Measurements from ENCODE around the gene TMEM178B. TPM values are rescaled to one million over a fixed set of nuclear protein-coding genes. Genes with fewer than 3 reads are reported as not detected.

TMEM178B gene
- total RNA-seq, 1 experiment from 2014 or later, result not detected

- H3K27me3 ChIP-seq (ENCODE audit: insufficient read depth, low read depth), result peaks cover 79% of the 10 kb centered on the region
- H3K9me2 ChIP-seq (ENCODE audit: insufficient read depth), result no peaks in the 10 kb centered on the region
- no peaks in the 10 kb centered on the region for H4K20me1 ChIP-seq (ENCODE audit: insufficient read depth)
- DNase-seq, result no peak
- TF ChIP-seq CTCF (conservative IDR thresholded peaks at IDR 0.05), result no peak
- no peak for TF ChIP-seq EZH2 (IDR thresholded peaks at IDR 0.05; ENCODE audit: low read depth)
- H3K79me2 ChIP-seq (ENCODE audit: low read depth), result no peaks in the 10 kb centered on the region
- no peaks in the 10 kb centered on the region for H3K4me1 ChIP-seq (replicated peaks; ENCODE audit: insufficient read depth)
- no peaks in the 10 kb centered on the region for H3F3A ChIP-seq (ENCODE audit: insufficient read depth, low read depth)
- H3K4me3 ChIP-seq, result no peak overlapping the region
- intact Hi-C loops (cut with micrococcal nuclease; ENCODE audit: unreplicated experiment), result no loop called here
- POLR2A ChIA-PET (ENCODE audit: unreplicated experiment), result no interaction called here
- H3K27ac ChIP-seq, result no peak overlapping the region
- no peak overlapping the region for H2AFZ ChIP-seq
- CTCF ChIA-PET, result no interaction called here
- BruUV-seq (replicated peaks), result no TSS peak
- no peaks in the 10 kb centered on the region for H3K9me3 ChIP-seq (ENCODE audit: insufficient read depth, low read depth)
- H3K36me3 ChIP-seq (ENCODE audit: low read depth), result no peaks in the 10 kb centered on the region
- no peak overlapping the region for H3K4me2 ChIP-seq
Observed at GRCh38 chr7:141386881-141387280, 313.0 kb downstream of the TMEM178B start.

- Histone ChIP-seq H3K36me3 (ENCODE audit: low read depth) (no peaks in the 10 kb centered on the region), H3K9me2 (ENCODE audit: insufficient read depth) (no peaks in the 10 kb centered on the region), H3K27ac (no peak overlapping the region), H3K4me2 (no peak overlapping the region), H4K20me1 (ENCODE audit: insufficient read depth) (no peaks in the 10 kb centered on the region), H3F3A (ENCODE audit: insufficient read depth, low read depth) (no peaks in the 10 kb centered on the region), H2AFZ (no peak overlapping the region), H3K4me1 (replicated peaks; ENCODE audit: insufficient read depth) (no peaks in the 10 kb centered on the region), H3K79me2 (ENCODE audit: low read depth) (no peaks in the 10 kb centered on the region), H3K4me3 (no peak overlapping the region), H3K9me3 (ENCODE audit: insufficient read depth, low read depth) (no peaks in the 10 kb centered on the region), H3K27me3 (ENCODE audit: insufficient read depth, low read depth) (peaks cover 81% of the 10 kb centered on the region)
- ChIA-PET CTCF (no interaction called here), POLR2A (ENCODE audit: unreplicated experiment) (no interaction called here)
- TF ChIP-seq CTCF (conservative IDR thresholded peaks at IDR 0.05), result no peak
- TF ChIP-seq EZH2 (IDR thresholded peaks at IDR 0.05; ENCODE audit: low read depth), result no peak
- DNase-seq, result no peak
- intact Hi-C loops (cut with micrococcal nuclease; ENCODE audit: unreplicated experiment), result no loop called here
- BruUV-seq (replicated peaks), result no TSS peak
Observed at GRCh38 chr7:141387521-141388217, 313.8 kb downstream of the TMEM178B start.

- POLR2A ChIA-PET (ENCODE audit: unreplicated experiment), result no interaction called here
- no peak overlapping the region for H3K4me3 ChIP-seq
- no peaks in the 10 kb centered on the region for H3F3A ChIP-seq (ENCODE audit: insufficient read depth, low read depth)
- H3K36me3 ChIP-seq (ENCODE audit: low read depth), result no peaks in the 10 kb centered on the region
- peaks cover 96% of the 10 kb centered on the region for H3K27me3 ChIP-seq (ENCODE audit: insufficient read depth, low read depth)
- DNase-seq, result no peak
- H3K27ac ChIP-seq, result no peak overlapping the region
- no peaks in the 10 kb centered on the region for H4K20me1 ChIP-seq (ENCODE audit: insufficient read depth)
- no peaks in the 10 kb centered on the region for H3K9me3 ChIP-seq (ENCODE audit: insufficient read depth, low read depth)
- BruUV-seq (replicated peaks), result no TSS peak
- H3K4me1 ChIP-seq (replicated peaks; ENCODE audit: insufficient read depth), result no peaks in the 10 kb centered on the region
- CTCF ChIA-PET, result no interaction called here
- no peak overlapping the region for H3K4me2 ChIP-seq
- TF ChIP-seq EZH2 (IDR thresholded peaks at IDR 0.05; ENCODE audit: low read depth), result no peak
- TF ChIP-seq CTCF (conservative IDR thresholded peaks at IDR 0.05), result no peak
- intact Hi-C loops (cut with micrococcal nuclease; ENCODE audit: unreplicated experiment), result no loop called here
- H3K9me2 ChIP-seq (ENCODE audit: insufficient read depth), result no peaks in the 10 kb centered on the region
- H3K79me2 ChIP-seq (ENCODE audit: low read depth), result no peaks in the 10 kb centered on the region
- no peak overlapping the region for H2AFZ ChIP-seq
Observed at GRCh38 chr7:141389140-141389796, 315.4 kb downstream of the TMEM178B start.

Data from PC-9 (cell line).